ENCODE measurements around the gene VMP1. TPM values are rescaled to one million over a fixed set of nuclear protein-coding genes. Genes with fewer than 3 reads are reported as not detected.

Gene VMP1
- total and polyA plus RNA-seq, 2 of the 13 experiments (the other 11 are each of a cell fraction or from before 2014, with no cell fraction given), result 186 to 271 TPM

- TF ChIP-seq MAFG (CRISPR knock-in tag; IDR thresholded peaks at IDR 0.05), result no peak
- TF ChIP-seq REPIN1 (CRISPR knock-in tag; IDR thresholded peaks at IDR 0.05; ENCODE audit: borderline replicate concordance, low read depth), result peak; percentile 87; the same call in 1 of the 2 replicates
- peak; percentile 58; the same call in 1 of the 2 replicates for TF ChIP-seq NCOR1 (IDR thresholded peaks at IDR 0.05; ENCODE audit: borderline replicate concordance, low read length)
- peak; percentile 82 for TF ChIP-seq ZMYM3 (CRISPR knock-in tag; IDR thresholded peaks at IDR 0.05)
- TF ChIP-seq REL (CRISPR knock-in tag; conservative IDR thresholded peaks at IDR 0.05), result no peak
- peak; percentile 99 for TF ChIP-seq ZNF580 (CRISPR knock-in tag; IDR thresholded peaks at IDR 0.05; ENCODE audit: borderline replicate concordance, low read depth)
- peak; percentile 99 for TF ChIP-seq ZNF574 (CRISPR knock-in tag; IDR thresholded peaks at IDR 0.05)
- peak; percentile 74; the same call in 1 of the 2 replicates for TF ChIP-seq YEATS2 (CRISPR knock-in tag; IDR thresholded peaks at IDR 0.05; ENCODE audit: borderline replicate concordance)
- TF ChIP-seq TBX2 (CRISPR knock-in tag; IDR thresholded peaks at IDR 0.05; ENCODE audit: borderline replicate concordance), result peak; percentile 93
- no peak for TF ChIP-seq ZNF180 (CRISPR knock-in tag; IDR thresholded peaks at IDR 0.05; ENCODE audit: borderline replicate concordance, low read depth)
- TF ChIP-seq SNAI1 (CRISPR knock-in tag; IDR thresholded peaks at IDR 0.05; ENCODE audit: borderline replicate concordance), result peak; percentile 45; the same call in 1 of the 2 replicates
- TF ChIP-seq MED13 (CRISPR knock-in tag; IDR thresholded peaks at IDR 0.05), result peak; percentile 95
- TF ChIP-seq ZNF792 (CRISPR knock-in tag; IDR thresholded peaks at IDR 0.05), result peak; percentile 83
- TF ChIP-seq ZNF329 (CRISPR knock-in tag; IDR thresholded peaks at IDR 0.05; ENCODE audit: low read depth), result 0 out of 2 replicates have a peak, but pooled peaks have one; percentile 51
- peak; percentile 60; the same call in 1 of the 2 replicates for TF ChIP-seq ZNF275 (CRISPR knock-in tag; IDR thresholded peaks at IDR 0.05; ENCODE audit: borderline replicate concordance)
- no peak for TF ChIP-seq JDP2 (CRISPR knock-in tag; IDR thresholded peaks at IDR 0.05; ENCODE audit: borderline replicate concordance)
- no peak for TF ChIP-seq MATR3 (CRISPR knock-in tag; IDR thresholded peaks at IDR 0.05)
- TF ChIP-seq BHLHE40 (IDR thresholded peaks at IDR 0.05; ENCODE audit: low read length), result peak; percentile 55; the same call in 1 of the 2 replicates
- no peak for TF ChIP-seq ZSCAN30 (CRISPR knock-in tag; IDR thresholded peaks at IDR 0.05)
- peak; percentile 16 to 59; a peak in 3 of 4 replicates for TF ChIP-seq NR2F1 (CRISPR knock-in tag; IDR thresholded peaks at IDR 0.05)
- 0 out of 2 replicates have a peak, but pooled peaks have one; percentile 73 for TF ChIP-seq ZNF713 (CRISPR knock-in tag; IDR thresholded peaks at IDR 0.05)
- peak; percentile 13; the same call in 1 of the 2 replicates for TF ChIP-seq ZC3H4 (CRISPR knock-in tag; IDR thresholded peaks at IDR 0.05; ENCODE audit: borderline replicate concordance)
- no peak for TF ChIP-seq TMF1 (CRISPR knock-in tag; IDR thresholded peaks at IDR 0.05; ENCODE audit: low read depth)
These were observed 145.9 kb downstream of the VMP1 start (continued) for GRCh38 chr17:59853168-59853918.
